HG03159 (cell line): ENCODE results near the gene GLCE.
"Not testable (repeated sequence)": the region's sequence is repeated elsewhere in the genome, so short reads cannot be mapped to it uniquely, and the experiment has no call there.

Source experiments
- ATAC-seq: cut with Tn5 transposase; IDR thresholded peaks from one replicate; pipeline ENCODE4 v1.9.1; 2021; ENCODE audit warnings: mild to moderate bottlenecking, moderate library complexity; ENCODE audit not compliant: unreplicated experiment

The GLCE gene

DNA sequence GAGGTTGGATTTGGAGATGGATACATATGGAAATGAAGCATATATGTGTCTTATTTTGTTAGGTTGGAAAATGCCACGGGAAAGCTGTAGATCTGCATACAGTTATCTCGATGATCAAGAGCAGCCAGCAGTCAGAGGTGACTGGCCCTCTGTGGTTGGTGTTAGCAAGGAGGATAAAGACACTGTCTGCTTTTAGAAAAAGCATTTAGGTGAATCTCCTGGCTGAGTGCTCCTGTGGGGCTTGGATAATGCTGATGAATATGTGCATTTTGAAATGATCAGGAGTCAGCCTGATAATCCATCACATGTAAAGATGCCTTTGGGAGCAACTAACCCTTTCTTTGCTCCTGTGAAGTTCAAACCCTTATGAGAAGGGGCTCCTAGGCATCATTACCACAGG lies 24.9 kb upstream of the GLCE start:
- no peak for ATAC-seq

DNA sequence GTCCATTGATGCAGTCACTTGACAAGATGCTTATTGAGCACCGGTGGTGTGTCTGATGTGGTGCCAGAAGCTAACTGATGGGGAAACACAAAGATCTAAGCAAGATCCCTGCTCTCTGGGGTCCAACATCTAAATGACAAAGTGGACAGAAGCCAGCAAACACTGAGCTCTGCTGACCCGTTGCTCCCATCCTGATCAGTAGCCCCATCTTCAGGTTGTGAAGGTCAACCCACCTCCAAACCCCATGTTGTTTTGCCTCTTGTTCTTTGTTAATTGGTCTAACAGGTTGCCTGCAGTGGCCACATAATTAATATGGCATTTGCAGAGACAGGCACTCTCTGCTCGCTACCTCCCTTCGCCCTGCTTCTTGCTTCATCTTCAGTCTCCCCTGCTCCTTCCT lies 21.5 kb upstream of the GLCE start:
- ATAC-seq: no peak

DNA sequence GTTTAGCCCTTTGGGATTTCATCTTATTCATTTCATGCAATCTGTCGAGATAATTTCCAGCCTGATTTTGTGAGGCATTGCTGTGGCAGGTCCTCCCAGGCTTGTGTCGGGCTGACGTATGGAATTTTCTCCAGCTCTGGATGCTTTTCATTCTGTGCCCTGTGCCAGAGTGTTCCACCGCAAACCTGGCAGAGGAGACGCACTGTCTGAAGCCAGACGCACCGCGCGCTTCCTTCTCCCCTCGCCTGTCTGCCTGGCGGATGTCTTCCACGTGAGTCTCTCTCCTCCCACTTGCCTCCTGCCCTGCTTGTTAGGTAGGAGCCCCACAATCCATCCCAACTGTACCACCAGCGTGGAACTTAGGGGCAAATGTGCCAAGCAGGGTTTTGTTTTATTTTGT lies 20.1 kb upstream of the GLCE start:
- ATAC-seq: no peak

DNA sequence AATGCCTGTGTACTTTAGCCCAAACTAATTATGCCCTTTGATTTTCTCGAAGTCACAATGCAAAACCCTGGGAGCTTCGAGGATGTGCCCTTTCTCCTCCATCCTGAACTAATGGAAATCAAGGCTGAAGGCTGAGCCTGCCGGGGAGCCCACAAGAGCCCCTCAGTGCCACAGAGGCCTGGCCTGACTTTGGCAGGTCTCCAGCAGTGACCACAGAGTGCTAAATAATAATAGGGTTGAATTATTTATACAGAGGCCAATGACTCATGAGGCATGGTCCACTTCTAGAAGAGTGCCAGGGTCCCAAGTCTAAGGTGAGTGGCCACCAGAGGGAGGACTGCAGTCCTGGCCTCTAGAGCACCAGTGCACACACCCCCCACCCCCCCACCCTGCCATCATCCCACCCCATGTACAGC lies 19.1 kb upstream of the GLCE start:
- ATAC-seq: no peak

DNA sequence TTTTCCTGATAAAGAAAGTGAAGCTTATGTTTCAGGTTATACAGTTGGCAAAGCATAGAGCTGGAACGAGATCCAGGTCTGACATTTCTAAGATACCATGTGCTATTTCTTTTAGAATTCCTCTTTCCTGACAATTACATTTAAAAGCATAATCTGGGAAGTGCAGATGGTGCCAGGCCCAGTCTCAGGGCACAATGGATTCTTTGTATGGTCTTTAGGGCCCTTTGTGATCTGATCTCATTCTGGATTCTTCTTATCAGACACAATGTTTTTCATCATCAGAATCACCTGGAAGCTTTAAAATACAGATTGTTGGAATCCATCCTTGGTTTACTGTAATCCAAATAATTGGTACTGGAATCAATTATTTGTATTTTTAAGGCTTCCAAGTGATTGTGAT lies 18.6 kb upstream of the GLCE start:
- no peak for ATAC-seq

DNA sequence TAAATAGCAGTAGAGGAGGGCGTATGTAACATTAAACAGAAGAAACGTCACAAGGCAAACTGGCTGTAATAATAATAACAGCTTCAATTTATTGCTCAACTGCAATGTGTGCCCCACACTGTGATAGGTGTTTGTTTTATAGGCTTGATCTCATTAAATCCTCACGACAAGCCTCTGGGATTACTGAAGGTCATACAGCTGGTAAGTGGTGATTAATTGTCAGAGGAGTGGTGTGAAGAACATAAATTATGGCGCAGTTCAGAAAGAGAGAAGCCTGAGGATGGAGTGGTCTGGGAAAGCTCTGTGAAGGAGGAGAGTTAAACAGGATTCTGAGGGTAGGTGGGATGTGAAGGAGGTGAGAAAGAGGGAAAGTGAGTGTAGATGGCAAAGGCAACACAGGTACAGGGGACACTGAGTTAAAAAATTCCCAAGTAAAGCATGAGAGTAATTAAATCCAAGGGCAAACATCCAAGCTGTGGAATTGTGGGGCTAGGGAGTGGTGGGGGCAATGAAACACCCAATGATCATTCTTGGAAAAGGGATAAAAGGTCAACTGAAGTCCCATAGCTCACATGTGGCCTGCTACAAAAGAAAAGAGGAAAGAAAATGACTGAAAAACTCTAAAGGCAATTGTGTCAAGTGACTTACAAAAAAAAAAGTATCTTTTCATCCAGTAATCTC lies 16.5 kb upstream of the GLCE start:
- ATAC-seq: no peak

DNA sequence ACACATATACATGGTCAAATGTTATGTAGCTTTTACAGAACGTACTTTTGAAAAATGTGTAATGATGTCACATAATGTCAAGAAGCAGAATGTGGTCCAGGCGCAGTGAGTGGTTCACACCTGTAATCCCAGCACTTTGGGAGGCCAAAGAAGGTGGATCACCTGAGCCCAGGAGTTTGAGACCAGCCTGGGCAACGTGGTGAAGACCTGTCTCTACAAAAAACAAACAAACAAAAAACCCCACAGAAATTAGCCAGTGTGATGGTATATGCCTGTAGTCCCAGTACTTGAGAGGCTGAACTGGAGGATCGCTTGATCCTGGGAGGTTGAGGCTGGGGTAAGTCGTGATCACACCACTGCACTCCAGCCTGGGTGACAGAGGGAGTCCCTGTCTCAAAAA lies 15.9 kb upstream of the GLCE start:
- ATAC-seq: no peak

DNA sequence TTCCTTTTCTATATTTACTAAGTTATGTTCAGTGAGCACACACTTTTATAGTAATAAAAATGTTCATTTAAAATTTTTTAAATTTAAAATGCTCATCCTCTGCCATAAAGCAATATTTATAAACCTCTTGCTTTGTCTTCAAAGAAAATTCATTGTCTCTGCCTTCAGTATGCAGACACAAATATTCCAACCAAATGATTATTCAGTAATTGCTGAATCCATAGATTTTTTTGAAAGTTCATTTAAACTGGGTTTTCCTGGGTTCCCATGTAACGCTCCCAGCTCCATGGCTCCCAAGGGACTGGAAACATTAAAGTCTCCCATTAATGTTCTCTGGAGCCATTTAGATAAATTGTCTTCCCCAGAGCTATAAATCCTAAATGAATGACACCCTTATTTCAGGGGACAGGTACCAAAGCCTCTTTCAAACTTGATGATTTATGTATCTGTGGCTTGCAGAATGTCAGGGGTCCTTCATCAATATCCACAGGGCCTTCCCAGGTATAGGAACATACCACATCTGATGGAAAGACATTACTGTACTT lies 15.2 kb upstream of the GLCE start:
- ATAC-seq: no peak

DNA sequence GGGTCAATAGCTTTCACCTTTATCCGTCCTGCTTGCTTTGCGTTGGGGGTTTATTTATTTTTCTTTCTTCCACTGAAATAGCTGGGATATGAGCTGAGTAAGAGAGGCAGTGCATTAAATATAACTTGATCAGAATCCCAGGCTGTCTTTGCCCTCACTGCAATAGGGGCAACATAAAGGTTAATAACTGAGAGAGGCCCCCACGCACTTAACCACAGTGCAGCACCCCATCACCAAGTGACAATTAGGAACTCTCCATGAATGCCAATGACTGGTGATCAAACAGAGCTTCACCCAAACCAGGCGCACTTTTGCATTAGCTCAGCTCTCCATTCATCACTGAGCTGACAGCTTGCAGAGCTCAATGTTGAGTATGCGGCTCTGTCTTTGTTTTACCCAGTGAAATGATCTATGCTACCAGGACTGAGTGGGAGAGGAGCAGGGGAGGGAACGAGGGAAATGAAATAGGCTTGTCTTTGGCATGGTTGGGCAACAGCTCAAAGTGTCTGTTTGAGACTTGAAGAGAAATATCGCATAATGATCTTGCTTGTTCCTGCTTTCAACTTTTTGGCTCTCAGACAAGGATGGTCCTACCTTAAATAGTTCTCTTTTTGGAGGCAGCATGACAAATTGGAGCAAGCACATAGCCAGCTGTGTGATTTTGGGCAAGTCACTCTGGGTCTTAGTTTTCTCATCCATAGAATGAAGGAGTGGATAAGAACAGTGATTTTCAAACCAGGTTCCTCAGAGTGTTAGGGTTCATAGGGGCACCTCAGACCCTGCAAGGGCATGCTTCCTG lies 14.5 kb upstream of the GLCE start:
- ATAC-seq: no peak

DNA sequence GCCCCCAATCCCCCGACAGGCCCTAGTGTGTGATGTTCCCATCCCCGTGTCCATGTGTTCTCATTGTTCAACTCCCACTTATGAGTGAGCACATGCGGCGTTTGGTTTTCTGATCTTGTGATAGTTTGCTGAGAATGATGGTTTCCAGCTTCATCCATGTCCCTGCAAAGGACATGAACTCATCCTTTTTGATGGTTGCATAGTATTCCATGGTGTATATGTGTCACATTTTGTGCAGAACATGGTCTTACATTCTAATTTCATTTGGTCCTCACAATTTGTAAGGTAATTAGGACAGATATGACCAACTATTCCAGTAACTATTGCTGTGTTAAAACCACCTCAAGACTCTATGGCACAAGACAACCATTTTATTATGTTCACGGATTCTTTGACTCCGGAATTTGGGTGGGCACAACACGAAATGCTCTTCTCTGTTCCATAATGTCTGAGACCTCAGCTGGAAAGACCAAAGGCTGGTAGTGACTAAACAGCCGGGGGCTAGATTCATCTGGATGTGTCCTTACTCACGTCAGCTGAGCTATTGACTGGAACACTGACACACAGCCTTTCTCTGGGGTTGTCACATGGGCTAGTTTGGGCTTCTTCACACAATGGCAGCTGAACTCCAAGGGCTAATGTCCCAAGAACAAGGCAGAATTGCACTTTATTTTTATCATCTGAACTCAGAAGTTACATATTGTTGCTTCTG lies 13.6 kb upstream of the GLCE start:
- no peak for ATAC-seq

DNA sequence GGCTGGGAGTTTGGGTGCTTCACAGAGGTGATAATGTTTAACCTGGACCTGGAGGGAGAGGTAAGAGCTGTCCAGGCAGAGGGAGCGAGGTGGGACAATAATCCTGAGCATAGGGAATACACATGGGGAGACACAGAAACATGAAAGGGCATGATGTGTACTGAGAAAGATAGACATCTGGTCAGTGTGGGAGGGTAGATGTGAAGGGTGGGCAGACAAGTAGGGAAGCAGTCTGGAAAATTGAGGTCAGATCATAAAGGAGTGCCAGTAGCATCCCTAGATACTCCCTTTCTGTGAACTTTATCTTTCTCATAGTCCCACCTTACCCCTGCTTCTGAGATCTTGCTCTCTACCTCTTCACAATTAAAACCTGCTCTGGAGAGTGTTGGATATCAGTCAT lies 12.0 kb upstream of the GLCE start:
- ATAC-seq: no peak

DNA sequence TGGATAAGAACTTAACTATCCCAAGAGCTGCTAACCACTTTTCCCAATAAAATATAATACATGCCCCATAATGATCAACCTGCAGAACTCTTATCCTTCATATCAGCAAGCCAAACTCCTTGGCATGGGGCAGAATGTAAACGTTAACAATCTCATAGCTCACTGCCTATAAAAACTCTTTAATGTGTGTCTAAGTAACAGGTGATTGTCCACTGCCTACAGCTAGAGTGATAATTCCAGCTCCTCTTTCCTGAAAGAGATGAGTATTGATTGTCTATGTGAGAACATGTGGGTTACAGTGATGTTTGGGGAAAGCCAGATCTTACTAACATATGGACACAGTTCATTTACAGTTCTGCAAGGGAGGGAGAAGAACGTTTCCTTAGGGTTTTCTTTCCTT lies 11.3 kb upstream of the GLCE start:
- ATAC-seq: no peak

DNA sequence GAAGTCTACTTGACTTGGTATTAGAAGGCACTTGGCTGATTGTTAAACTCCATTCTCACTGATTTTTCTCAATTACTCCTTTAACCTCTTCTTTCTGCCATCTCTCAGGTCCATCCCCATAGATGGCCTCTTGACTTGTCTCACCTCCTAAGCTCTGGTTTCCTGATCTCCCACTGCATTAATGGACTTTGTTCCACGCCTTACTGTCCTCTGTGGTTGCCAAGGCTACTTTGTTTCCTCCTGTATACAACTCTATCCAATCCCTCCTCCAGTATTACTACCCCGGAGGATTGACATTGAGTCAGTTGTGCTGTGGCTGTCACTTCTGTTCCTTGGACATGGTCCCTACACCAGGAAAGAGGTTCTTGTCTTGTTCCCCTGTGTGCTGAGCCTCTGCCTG lies 10.6 kb upstream of the GLCE start:
- no peak for ATAC-seq

DNA sequence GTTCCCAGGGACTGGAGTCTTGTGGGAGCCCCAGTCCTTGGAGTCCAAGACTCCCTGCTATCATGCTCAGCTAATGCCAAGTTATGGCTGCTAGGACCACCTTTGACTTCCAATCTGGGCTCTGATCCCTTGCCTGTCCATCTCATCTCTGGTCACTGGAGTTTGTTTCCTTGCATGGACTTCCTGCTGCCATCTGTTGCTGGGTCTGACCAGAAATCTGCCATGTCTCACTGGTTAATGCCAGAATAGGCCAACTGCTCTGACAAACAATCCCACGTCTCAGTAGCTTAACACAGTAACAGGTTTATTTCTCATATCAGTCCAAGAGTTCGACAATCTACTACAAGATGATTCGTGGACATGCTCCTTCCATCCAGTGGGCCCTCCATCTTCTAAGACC lies 10.1 kb upstream of the GLCE start:
- no peak for ATAC-seq

DNA sequence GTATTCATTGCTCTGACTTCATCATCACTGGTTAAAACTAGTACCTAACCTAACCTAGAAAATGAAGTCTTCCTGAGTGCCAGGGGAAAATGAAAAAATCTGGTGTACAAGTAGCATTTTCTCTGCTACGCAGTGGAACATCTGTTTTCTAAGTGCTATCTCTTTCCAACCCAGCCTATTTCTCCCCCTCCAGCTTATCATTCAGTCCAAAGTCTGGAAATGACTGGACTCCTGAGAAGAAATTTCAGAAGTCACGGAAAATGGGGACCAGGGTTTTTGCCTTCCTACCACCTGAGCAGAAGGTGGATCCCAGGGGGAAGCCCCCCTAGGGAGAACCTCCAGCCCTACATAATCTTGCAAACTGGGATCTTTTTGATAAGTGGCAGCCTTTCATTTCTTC lies 9.6 kb upstream of the GLCE start:
- ATAC-seq: no peak

DNA sequence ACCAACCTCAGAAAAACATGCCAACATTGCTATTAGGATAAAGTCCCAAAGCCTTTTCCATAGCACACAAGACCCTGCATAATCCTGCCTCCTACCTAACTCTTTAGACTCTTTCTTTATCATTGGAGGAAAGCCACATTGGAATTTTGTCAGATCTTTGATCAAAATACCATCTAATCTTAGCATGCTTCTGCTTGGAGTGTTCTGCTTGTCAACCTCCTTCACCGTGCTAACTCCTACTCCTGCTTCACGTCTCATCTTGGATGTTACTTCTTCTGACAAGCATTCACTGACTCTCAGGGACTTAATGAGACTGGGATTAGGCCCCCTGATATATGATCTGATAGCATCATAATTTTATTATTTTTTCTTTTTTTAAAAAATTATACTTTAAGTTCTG lies 7.4 kb upstream of the GLCE start:
- ATAC-seq: no peak

DNA sequence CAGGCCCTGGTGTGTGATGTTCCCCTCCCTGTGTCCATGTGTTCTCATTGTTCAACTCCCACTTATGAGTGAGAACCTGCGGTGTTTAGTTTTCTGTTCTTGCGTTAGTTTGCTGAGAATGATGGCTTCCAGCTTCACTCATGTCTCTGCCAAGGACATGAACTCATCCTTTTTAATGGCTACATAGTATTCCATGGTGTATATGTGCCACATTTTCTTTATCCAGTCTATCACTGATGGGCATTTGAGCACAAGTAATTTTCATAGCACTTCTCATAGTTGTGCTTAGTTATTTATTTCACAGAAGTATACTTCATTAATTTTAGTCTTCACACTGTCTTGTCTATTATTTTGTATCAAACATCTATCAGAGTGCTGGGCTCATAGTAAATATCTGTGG lies 6.8 kb upstream of the GLCE start:
- not testable (repeated sequence) for ATAC-seq

DNA sequence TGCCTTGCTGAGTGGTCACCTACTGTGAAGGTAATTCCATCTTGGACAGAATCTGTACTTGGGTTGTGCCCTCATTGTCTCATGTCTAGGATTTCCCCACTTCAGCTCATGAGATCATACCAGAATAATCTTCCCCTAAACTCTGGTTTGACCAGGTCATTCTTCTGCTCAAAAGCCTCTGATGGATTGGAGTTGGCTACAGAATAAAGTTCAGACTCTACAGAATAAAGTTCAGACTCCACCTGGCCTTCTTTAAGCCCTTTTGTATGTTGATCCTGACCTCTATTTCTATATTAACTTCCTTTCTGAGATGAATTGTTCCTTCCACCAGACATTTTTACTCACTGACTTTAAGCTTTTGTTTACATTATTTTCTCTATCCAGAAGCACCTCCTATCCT lies 6.4 kb upstream of the GLCE start:
- no peak for ATAC-seq

DNA sequence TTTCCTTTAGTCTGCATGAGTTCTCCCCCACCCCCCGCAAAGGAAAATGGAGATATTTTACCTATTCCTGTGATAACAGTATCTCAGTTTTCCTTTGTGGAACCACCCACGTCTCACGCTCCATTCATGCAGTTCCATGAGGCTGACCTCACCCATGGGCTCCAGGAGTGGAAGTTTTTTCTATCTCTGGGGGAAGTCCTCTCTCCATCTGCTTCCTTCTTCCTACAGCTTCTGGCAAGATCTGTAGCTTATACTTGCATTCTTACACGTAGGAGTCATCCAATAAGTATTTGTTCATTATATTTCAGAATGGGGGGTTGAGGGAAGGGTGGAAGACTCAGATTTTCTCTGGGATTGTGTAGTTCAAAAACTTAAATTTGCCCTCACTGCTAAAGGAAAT lies 5.8 kb upstream of the GLCE start:
- ATAC-seq: no peak

DNA sequence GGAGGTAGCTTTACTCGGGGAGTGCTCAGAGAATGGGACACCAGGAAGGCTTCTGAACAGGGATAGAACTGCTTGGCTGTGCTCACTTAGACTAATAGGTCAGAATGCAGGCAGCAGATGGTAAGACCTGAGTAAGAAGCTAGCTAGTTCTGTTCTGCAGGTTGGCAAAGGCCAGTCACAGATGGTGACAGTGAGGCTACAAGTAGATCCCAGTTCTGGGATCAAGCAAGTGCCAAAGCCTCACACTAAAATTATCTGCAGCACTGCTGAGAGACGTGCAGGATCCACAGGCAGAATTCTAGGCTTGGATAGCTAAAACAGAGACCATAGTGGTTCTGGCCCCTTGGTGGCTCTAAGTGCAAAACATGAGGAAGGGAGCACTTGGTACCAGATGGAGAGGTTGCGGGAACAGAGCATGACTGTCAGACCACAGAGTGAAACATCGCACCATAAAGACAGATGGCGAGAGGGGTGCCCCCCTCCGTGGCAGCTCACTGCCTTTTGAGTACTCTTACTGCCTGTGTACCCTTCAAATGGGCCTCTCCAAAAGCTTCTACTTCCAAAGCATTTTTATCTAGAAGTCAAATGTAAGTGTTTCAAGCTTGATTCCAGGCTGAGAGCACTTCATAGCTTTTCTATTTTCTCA lies 3.6 kb upstream of the GLCE start:
- no peak for ATAC-seq

DNA sequence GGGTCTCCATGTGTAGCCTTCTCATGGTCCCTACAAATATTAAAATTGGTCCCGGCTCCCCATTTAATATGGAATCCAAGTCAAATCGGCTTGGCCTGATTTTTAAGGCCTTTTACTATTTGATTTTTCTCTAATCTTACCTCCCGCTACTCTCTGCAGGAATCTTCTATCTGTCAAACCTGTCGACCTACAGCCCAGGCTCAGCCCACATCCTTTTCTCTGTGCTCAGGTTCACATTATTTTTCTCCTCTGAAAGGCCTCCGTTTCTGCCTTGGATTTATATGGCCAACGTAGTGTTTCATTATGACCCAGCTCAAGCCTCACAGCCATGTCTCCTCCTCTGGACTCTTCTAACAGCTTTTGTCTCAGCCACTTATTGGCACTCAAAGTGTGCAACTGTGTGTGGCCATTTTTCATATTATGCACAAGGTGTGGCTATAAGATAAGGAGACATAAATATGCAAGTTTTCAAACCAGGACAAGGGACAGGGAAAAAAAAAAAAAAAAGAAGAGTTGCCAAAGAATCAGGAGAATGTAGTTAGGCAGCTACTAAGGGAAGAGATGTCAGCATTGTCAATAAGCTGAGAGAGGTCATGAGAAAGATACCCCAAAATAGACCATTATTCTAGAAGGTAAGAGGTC lies 2.1 kb upstream of the GLCE start:
- no peak for ATAC-seq
